ENCODE data around the gene ABHD17C.

DNA sequence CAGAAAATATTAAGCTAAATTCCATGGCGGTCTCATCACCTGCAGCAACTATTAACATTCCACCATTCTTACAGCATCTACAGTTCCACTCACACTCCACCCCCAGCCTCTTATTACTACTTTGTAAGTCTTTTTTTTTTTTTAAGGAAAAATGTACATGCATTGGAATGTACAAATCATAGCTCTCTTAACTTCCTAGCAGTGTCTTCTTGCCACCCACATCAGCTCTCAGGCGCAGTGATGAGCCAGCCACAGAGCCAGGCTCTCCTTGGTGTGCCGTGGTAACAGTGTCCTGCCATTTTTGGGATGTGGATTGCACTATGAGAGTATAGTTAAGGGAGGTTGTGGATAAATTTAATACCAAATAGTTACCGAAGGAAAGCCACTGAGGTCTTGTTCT lies 17.8 kb downstream of the ABHD17C start:
- TF ChIP-seq, protein P1, sequence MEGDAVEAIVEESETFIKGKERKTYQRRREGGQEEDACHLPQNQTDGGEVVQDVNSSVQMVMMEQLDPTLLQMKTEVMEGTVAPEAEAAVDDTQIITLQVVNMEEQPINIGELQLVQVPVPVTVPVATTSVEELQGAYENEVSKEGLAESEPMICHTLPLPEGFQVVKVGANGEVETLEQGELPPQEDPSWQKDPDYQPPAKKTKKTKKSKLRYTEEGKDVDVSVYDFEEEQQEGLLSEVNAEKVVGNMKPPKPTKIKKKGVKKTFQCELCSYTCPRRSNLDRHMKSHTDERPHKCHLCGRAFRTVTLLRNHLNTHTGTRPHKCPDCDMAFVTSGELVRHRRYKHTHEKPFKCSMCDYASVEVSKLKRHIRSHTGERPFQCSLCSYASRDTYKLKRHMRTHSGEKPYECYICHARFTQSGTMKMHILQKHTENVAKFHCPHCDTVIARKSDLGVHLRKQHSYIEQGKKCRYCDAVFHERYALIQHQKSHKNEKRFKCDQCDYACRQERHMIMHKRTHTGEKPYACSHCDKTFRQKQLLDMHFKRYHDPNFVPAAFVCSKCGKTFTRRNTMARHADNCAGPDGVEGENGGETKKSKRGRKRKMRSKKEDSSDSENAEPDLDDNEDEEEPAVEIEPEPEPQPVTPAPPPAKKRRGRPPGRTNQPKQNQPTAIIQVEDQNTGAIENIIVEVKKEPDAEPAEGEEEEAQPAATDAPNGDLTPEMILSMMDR (IDR thresholded peaks at IDR 0.05), result no peak
- no peak for TF ChIP-seq POLR2A (IDR thresholded peaks at IDR 0.05)
- no peak for TF ChIP-seq POLR2AphosphoS5 (IDR thresholded peaks at IDR 0.05; ENCODE audit: insufficient read depth in 1 of 2, low read depth in 1 of 2)

All from vagina (tissue), 2 donors.